Neural cell (in vitro differentiated cells): ENCODE results near the gene PRCP. TPM values are rescaled to one million over a fixed set of nuclear protein-coding genes. Genes with fewer than 3 reads are reported as not detected.

Experiments used
- H2AFZ ChIP-seq: fragments of 200-600, 300-800 bp; sonication (generic), shearing (Covaris generic); 2 replicates; pipeline ENCODE4 v1.6.0; 2014; ENCODE audit warnings: low read depth, mild to moderate bottlenecking, antibody characterized with exemption, low read length, moderate library complexity
- H3F3A ChIP-seq: fragments of 200-600 bp; shearing (Covaris generic); 2 replicates; pipeline ENCODE4 v1.6.1; 2016; ENCODE audit warnings: mild to moderate bottlenecking, moderate library complexity, mixed read lengths, antibody characterized with exemption, low read length; ENCODE audit not compliant: insufficient read depth, poor library complexity, severe bottlenecking
- H3K27ac ChIP-seq: fragments of 200-600, 300-800 bp; sonication (generic), shearing (Covaris generic); 2 replicates; pipeline ENCODE4 v1.5.1; 2014; ENCODE audit warnings: mild to moderate bottlenecking, low read length, moderate library complexity
- H3K27me3 ChIP-seq: fragments of 300-800, 200-600 bp; sonication (generic), shearing (Covaris generic); 2 replicates; pipeline ENCODE4 v1.6.0; 2014; ENCODE audit warnings: mild to moderate bottlenecking, low read depth, low read length, moderate library complexity; ENCODE audit not compliant: insufficient read depth
- H3K36me3 ChIP-seq: fragments of 300-800, 200-600 bp; sonication (generic), shearing (Covaris generic); 2 replicates; pipeline ENCODE4 v1.5.1; 2014; ENCODE audit warnings: mild to moderate bottlenecking, antibody characterized with exemption, low read length, moderate library complexity; ENCODE audit not compliant: insufficient read depth
- H3K4me2 ChIP-seq: fragments of 300-800, 200-600 bp; sonication (generic), shearing (Covaris generic); 2 replicates; pipeline ENCODE4 v1.6.0; 2014; ENCODE audit warnings: mild to moderate bottlenecking, low read length
- H3K4me3 ChIP-seq: fragments of 300-800, 200-600 bp; sonication (generic), shearing (Covaris generic); 2 replicates; pipeline ENCODE4 v1.5.1; 2014; ENCODE audit warnings: mild to moderate bottlenecking, low read length, moderate library complexity
- H3K79me2 ChIP-seq: fragments of 200-600 bp; shearing (Covaris generic); replicated peaks from 2 replicates; pipeline ENCODE4 v1.6.0; 2014; ENCODE audit warnings: mild to moderate bottlenecking, low read length, moderate library complexity; ENCODE audit not compliant: insufficient read depth
- H3K9ac ChIP-seq: fragments of 300-800, 200-600 bp; sonication (generic), shearing (Covaris generic); 2 replicates; pipeline ENCODE4 v1.6.1; 2016; ENCODE audit warnings: mild to moderate bottlenecking, low read length, mixed read lengths
- H3K9me2 ChIP-seq: fragments of 200-600 bp; shearing (Covaris generic); 2 replicates; pipeline ENCODE4 v1.6.1; 2016; ENCODE audit warnings: mild to moderate bottlenecking, low read length, mixed read lengths; ENCODE audit not compliant: insufficient read depth
- H3K9me3 ChIP-seq: fragments of 200-600, 300-800 bp; sonication (generic), shearing (Covaris generic); 2 replicates; pipeline ENCODE4 v1.6.1; 2016; ENCODE audit warnings: mild to moderate bottlenecking, mixed run types, low read length, moderate library complexity, mixed read lengths
- H4K20me1 ChIP-seq: fragments of 200-600 bp; shearing (Covaris generic); 2 replicates; pipeline ENCODE4 v1.6.1; 2016; ENCODE audit warnings: mild to moderate bottlenecking, mixed run types; ENCODE audit not compliant: insufficient read depth
- CTCF ChIP-seq: fragments of 450-650 bp; IDR thresholded peaks from 2 replicates; pipeline ENCODE4 v1.5.1; 2014; ENCODE audit warnings: antibody characterized with exemption, mild to moderate bottlenecking, moderate library complexity; ENCODE audit not compliant: poor library complexity, severe bottlenecking
- EP300 ChIP-seq: fragments of 450-650 bp; conservative IDR thresholded peaks from 2 replicates; pipeline ENCODE4 v1.6.1; 2014; ENCODE audit warnings: antibody characterized with exemption, mild to moderate bottlenecking, moderate library complexity; ENCODE audit not compliant: poor library complexity, severe bottlenecking
- EZH2 ChIP-seq: fragments of 200-600, 300-800 bp; shearing (Covaris generic), sonication (generic); IDR thresholded peaks from 2 replicates; pipeline ENCODE4 v1.6.1; 2014; ENCODE audit warnings: antibody characterized with exemption, low read length, borderline replicate concordance, mild to moderate bottlenecking; ENCODE audit not compliant: insufficient read depth, poor library complexity, severe bottlenecking
- MXI1 ChIP-seq: fragments of 450-650 bp; conservative IDR thresholded peaks from 2 replicates; pipeline ENCODE4 v1.6.1; 2014; ENCODE audit warnings: antibody characterized with exemption, mild to moderate bottlenecking; ENCODE audit not compliant: poor library complexity, severe bottlenecking
- POLR2AphosphoS5 ChIP-seq: IDR thresholded peaks from 2 replicates; pipeline ENCODE4 v1.6.1; 2012
- RAD21 ChIP-seq: fragments of 450-650 bp; conservative IDR thresholded peaks from 2 replicates; pipeline ENCODE4 v1.6.1; 2014; ENCODE audit warnings: antibody characterized with exemption, mild to moderate bottlenecking, moderate library complexity
- REST ChIP-seq: IDR thresholded peaks from 2 replicates; pipeline ENCODE4 v1.6.1; 2012; ENCODE audit warnings: borderline replicate concordance
- SMC3 ChIP-seq: fragments of 450-650 bp; conservative IDR thresholded peaks from 2 replicates; pipeline ENCODE4 v1.6.1; 2014; ENCODE audit warnings: antibody characterized with exemption, mild to moderate bottlenecking, moderate library complexity; ENCODE audit not compliant: poor library complexity
- TAF1 ChIP-seq: IDR thresholded peaks from 2 replicates; pipeline ENCODE4 v1.6.1; 2012; ENCODE audit warnings: low read depth
- polyA plus RNA-seq: library from polyadenylated mRNA; depleted of rRNA; stranded (reverse); fragments of >200 nt; gene quantifications from 2 replicates; pipeline ENCODE4 v1.2.3, GENCODE V29; 2014

The PRCP gene
- polyA plus RNA-seq, 1 donor from 2014 or later = 6.1 TPM

GRCh38 chr11:82930229-82930628 lies 30.0 kb upstream of the PRCP start:
- no peaks in the 10 kb centered on the region for H3K9me3 ChIP-seq
- no peak overlapping the region for H3K4me3 ChIP-seq
- no peaks in the 10 kb centered on the region for H3K36me3 ChIP-seq
- TF ChIP-seq POLR2AphosphoS5 (no peak), RAD21 (no peak), REST (no peak), EP300 (no peak), SMC3 (no peak), CTCF (no peak), EZH2 (no peak), TAF1 (no peak)
- H4K20me1 ChIP-seq = no peaks in the 10 kb centered on the region
- H3K9me2 ChIP-seq = no peaks in the 10 kb centered on the region
- no peaks in the 10 kb centered on the region for H3K27me3 ChIP-seq
- H3K9ac ChIP-seq = no peak overlapping the region
- H3K4me2 ChIP-seq = no peak overlapping the region
- no peak overlapping the region for H2AFZ ChIP-seq
- no peaks in the 10 kb centered on the region for H3F3A ChIP-seq
- no peak overlapping the region for H3K27ac ChIP-seq
- H3K79me2 ChIP-seq = no peaks in the 10 kb centered on the region

GRCh38 chr11:82929121-82929520 lies 28.9 kb upstream of the PRCP start:
- Histone ChIP-seq H3K4me3 (no peak overlapping the region), H3K27me3 (no peaks in the 10 kb centered on the region), H3K27ac (no peak overlapping the region), H3K9ac (no peak overlapping the region), H3K36me3 (no peaks in the 10 kb centered on the region), H3K9me3 (no peaks in the 10 kb centered on the region), H3F3A (no peaks in the 10 kb centered on the region), H3K9me2 (no peaks in the 10 kb centered on the region), H3K4me2 (no peak overlapping the region), H3K79me2 (no peaks in the 10 kb centered on the region), H4K20me1 (no peaks in the 10 kb centered on the region), H2AFZ (no peak overlapping the region)
- TF ChIP-seq REST (no peak), SMC3 (no peak), EP300 (no peak), EZH2 (no peak), RAD21 (no peak), POLR2AphosphoS5 (no peak), TAF1 (no peak), MXI1 (no peak), CTCF (no peak)
